ENCODE results near the gene PHLPP1. TPM values are rescaled to one million over a fixed set of nuclear protein-coding genes. Genes with fewer than 3 reads are reported as not detected.

The PHLPP1 gene
- total RNA-seq, 1 experiment from 2014 or later, result 14.7 TPM

GRCh38 chr18:62778976-62779869 lies 63.9 kb downstream of the PHLPP1 start:
- Histone ChIP-seq H3K9ac (ENCODE audit: low read length) (no peak overlapping the region), H3K36me3 (ENCODE audit: control insufficient read depth in 1 of 2, insufficient read depth in 2 of 2, low read length in 2 of 2) (no peaks in the 10 kb centered on the region), H2AFZ (ENCODE audit: low read depth, low read length, poor library complexity, severe bottlenecking) (no peak overlapping the region), H3K79me2 (ENCODE audit: insufficient read depth, low read length) (peaks cover 29% of the 10 kb centered on the region; the same call in 1 of the 2 replicates), H3K4me3 (replicated peaks in 1 of 2; ENCODE audit: low read depth in 1 of 2, low read length in 2 of 2) (no peak overlapping the region), H4K20me1 (ENCODE audit: insufficient read depth) (peaks cover 3% of the 10 kb centered on the region; the same call in 1 of the 2 replicates), H3K27ac (ENCODE audit: low read depth, low read length) (no peak overlapping the region), H3K27me3 (ENCODE audit: insufficient read depth, low read length) (no peaks in the 10 kb centered on the region), H3K4me2 (ENCODE audit: low read length) (no peak overlapping the region), H3K4me1 (ENCODE audit: control insufficient read depth in 1 of 2, insufficient read depth in 2 of 2, low read length in 2 of 2) (no peaks in the 10 kb centered on the region), H3K9me3 (ENCODE audit: control insufficient read depth in 1 of 2, insufficient read depth in 1 of 2, low read depth in 1 of 2, low read length in 2 of 2) (no peaks in the 10 kb centered on the region), H3K9me2 (ENCODE audit: insufficient read depth) (no peaks in the 10 kb centered on the region)
- no TSS peak for BruUV-seq (replicated peaks)
- DNase-seq (ENCODE audit: low read depth, low spot score) (no peak), ATAC-seq (no peak)
- RAD21 ChIA-PET (ENCODE audit: low non-redundant PET in 1 of 2, low total read pairs in 2 of 2, uncharacterized antibody in 2 of 2, unreplicated experiment in 2 of 2), result no interaction called here
- intact Hi-C loops (cut with micrococcal nuclease), result no loop called here
- TF ChIP-seq, protein P1, sequence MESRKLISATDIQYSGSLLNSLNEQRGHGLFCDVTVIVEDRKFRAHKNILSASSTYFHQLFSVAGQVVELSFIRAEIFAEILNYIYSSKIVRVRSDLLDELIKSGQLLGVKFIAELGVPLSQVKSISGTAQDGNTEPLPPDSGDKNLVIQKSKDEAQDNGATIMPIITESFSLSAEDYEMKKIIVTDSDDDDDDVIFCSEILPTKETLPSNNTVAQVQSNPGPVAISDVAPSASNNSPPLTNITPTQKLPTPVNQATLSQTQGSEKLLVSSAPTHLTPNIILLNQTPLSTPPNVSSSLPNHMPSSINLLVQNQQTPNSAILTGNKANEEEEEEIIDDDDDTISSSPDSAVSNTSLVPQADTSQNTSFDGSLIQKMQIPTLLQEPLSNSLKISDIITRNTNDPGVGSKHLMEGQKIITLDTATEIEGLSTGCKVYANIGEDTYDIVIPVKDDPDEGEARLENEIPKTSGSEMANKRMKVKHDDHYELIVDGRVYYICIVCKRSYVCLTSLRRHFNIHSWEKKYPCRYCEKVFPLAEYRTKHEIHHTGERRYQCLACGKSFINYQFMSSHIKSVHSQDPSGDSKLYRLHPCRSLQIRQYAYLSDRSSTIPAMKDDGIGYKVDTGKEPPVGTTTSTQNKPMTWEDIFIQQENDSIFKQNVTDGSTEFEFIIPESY (IDR thresholded peaks at IDR 0.05; ENCODE audit: extremely low read depth, insufficient replicate concordance, low read length), result no peak
- TF ChIP-seq ZNF274 (IDR thresholded peaks at IDR 0.05; ENCODE audit: low read depth, low read length) (no peak), RAD21 (IDR thresholded peaks at IDR 0.05; ENCODE audit: low read depth) (no peak), YY1 (IDR thresholded peaks at IDR 0.05; ENCODE audit: extremely low read depth, insufficient replicate concordance, low read depth, low read length) (no peak), SRF (IDR thresholded peaks at IDR 0.05; ENCODE audit: low read depth) (no peak), TCF7L2 (IDR thresholded peaks at IDR 0.05; ENCODE audit: borderline replicate concordance, extremely low read depth, insufficient read depth, insufficient read length) (no peak), SP1 (IDR thresholded peaks at IDR 0.05; ENCODE audit: low read depth) (no peak), ZFX (IDR thresholded peaks at IDR 0.05) (no peak)
- POLR2A ChIA-PET, result no interaction called here
- CTCF ChIA-PET, result no interaction called here

Data from HCT116 (cell line).